ENCODE results near the gene KCNT2.

- TF ChIP-seq CTCF (IDR thresholded peaks at IDR 0.05; ENCODE audit: low read length) (no peak), EZH2 (optimal IDR thresholded peaks at IDR 0.05; ENCODE audit: low read depth, low read length) (no peak)
Observed at GRCh38 chr1:196558411-196558810, 49.8 kb downstream of the KCNT2 start.
